H1 (cell line): ENCODE results near the gene POLA1. TPM values are rescaled to one million over a fixed set of nuclear protein-coding genes. Genes with fewer than 3 reads are reported as not detected.

Source experiments
- CHD1 ChIP-seq: IDR thresholded peaks from 2 replicates; pipeline ENCODE4 v1.6.1; 2012; ENCODE audit warnings: low read depth, low read length, improper control_type of control experiment
- E2F6 ChIP-seq: IDR thresholded peaks from 2 replicates; pipeline ENCODE4 v1.6.1; 2012; ENCODE audit warnings: inconsistent platforms
- KDM4A ChIP-seq: IDR thresholded peaks from one replicate; pipeline ENCODE4 v1.7.1; 2012; ENCODE audit warnings: low read depth, mild to moderate bottlenecking, moderate library complexity, low read length, inconsistent platforms; ENCODE audit not compliant: severe bottlenecking
- SIN3A ChIP-seq, 2 experiments: IDR thresholded peaks in 1 of 2; conservative IDR thresholded peaks in 1 of 2; 2 replicates each; pipeline ENCODE4 v1.6.1; 2011 to 2012; ENCODE audit warnings: low read length in 2 of 2, improper control_type of control experiment in 1 of 2, low read depth in 1 of 2, mild to moderate bottlenecking in 1 of 2
- TAF1 ChIP-seq: IDR thresholded peaks from 2 replicates; pipeline ENCODE4 v1.6.1; 2011; ENCODE audit warnings: mild to moderate bottlenecking, low read depth, low read length
- polyA plus RNA-seq, 7 experiments: library from polyadenylated mRNA; depleted of rRNA in 3 of 7; stranded (reverse) in 5 of 7; unstranded in 2 of 7; fragments of >200 nt in 5 of 7; fragments of 200-250 nt in 2 of 7; gene quantifications; 1 replicate in 5 of 7; 2 replicates in 1 of 7; 4 replicates in 1 of 7; pipeline versions ENCODE4 v1.2.1 to v1.2.3, GENCODE V29; 2011 to 2013; ENCODE audit warnings: missing spikeins in 2 of 7, mixed read lengths in 2 of 7
- total RNA-seq: library from RNA; stranded (reverse); fragmentation: NEBNext Ultra II Directional; extraction: Animal tissue kit (Norgen Biotek cat#: 25700); gene quantifications from 2 replicates; pipeline ENCODE4 v1.2.1, GENCODE V29; 2021
- TF ChIP-seq, protein P1 (sequence below): fragments of 300-600 bp; sonication (generic); IDR thresholded peaks from 2 replicates; pipeline ENCODE4 v1.7.1; 2012; ENCODE audit warnings: low read length, moderate library complexity, mild to moderate bottlenecking, inconsistent platforms; ENCODE audit not compliant: insufficient replicate concordance

POLA1 gene
- total and polyA plus RNA-seq, 2 of the 8 experiments (the other 6 are each of a cell fraction or from before 2014, with no cell fraction given), result 5.6 to 34.9 TPM

DNA sequence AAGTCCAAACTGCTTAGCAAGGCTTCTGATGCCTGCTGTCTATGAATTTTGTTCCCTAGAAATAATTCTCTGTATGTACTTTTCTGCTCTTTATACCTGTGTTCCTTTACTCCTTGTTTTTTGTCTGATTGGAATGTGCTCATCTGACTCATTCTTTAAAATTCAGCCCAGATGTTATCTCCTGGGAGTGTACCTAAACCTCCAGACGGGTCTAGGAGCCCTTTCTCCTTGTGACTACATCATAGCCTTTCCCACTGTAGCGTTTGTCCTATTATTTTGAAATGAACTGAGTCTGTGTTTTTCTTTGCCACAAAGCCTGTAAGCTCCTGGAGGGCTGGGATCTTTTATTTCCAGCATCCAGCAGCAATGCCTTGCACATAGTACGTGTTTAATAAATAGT lies 26.3 kb downstream of the POLA1 start (continued):
- TF ChIP-seq, protein P1, sequence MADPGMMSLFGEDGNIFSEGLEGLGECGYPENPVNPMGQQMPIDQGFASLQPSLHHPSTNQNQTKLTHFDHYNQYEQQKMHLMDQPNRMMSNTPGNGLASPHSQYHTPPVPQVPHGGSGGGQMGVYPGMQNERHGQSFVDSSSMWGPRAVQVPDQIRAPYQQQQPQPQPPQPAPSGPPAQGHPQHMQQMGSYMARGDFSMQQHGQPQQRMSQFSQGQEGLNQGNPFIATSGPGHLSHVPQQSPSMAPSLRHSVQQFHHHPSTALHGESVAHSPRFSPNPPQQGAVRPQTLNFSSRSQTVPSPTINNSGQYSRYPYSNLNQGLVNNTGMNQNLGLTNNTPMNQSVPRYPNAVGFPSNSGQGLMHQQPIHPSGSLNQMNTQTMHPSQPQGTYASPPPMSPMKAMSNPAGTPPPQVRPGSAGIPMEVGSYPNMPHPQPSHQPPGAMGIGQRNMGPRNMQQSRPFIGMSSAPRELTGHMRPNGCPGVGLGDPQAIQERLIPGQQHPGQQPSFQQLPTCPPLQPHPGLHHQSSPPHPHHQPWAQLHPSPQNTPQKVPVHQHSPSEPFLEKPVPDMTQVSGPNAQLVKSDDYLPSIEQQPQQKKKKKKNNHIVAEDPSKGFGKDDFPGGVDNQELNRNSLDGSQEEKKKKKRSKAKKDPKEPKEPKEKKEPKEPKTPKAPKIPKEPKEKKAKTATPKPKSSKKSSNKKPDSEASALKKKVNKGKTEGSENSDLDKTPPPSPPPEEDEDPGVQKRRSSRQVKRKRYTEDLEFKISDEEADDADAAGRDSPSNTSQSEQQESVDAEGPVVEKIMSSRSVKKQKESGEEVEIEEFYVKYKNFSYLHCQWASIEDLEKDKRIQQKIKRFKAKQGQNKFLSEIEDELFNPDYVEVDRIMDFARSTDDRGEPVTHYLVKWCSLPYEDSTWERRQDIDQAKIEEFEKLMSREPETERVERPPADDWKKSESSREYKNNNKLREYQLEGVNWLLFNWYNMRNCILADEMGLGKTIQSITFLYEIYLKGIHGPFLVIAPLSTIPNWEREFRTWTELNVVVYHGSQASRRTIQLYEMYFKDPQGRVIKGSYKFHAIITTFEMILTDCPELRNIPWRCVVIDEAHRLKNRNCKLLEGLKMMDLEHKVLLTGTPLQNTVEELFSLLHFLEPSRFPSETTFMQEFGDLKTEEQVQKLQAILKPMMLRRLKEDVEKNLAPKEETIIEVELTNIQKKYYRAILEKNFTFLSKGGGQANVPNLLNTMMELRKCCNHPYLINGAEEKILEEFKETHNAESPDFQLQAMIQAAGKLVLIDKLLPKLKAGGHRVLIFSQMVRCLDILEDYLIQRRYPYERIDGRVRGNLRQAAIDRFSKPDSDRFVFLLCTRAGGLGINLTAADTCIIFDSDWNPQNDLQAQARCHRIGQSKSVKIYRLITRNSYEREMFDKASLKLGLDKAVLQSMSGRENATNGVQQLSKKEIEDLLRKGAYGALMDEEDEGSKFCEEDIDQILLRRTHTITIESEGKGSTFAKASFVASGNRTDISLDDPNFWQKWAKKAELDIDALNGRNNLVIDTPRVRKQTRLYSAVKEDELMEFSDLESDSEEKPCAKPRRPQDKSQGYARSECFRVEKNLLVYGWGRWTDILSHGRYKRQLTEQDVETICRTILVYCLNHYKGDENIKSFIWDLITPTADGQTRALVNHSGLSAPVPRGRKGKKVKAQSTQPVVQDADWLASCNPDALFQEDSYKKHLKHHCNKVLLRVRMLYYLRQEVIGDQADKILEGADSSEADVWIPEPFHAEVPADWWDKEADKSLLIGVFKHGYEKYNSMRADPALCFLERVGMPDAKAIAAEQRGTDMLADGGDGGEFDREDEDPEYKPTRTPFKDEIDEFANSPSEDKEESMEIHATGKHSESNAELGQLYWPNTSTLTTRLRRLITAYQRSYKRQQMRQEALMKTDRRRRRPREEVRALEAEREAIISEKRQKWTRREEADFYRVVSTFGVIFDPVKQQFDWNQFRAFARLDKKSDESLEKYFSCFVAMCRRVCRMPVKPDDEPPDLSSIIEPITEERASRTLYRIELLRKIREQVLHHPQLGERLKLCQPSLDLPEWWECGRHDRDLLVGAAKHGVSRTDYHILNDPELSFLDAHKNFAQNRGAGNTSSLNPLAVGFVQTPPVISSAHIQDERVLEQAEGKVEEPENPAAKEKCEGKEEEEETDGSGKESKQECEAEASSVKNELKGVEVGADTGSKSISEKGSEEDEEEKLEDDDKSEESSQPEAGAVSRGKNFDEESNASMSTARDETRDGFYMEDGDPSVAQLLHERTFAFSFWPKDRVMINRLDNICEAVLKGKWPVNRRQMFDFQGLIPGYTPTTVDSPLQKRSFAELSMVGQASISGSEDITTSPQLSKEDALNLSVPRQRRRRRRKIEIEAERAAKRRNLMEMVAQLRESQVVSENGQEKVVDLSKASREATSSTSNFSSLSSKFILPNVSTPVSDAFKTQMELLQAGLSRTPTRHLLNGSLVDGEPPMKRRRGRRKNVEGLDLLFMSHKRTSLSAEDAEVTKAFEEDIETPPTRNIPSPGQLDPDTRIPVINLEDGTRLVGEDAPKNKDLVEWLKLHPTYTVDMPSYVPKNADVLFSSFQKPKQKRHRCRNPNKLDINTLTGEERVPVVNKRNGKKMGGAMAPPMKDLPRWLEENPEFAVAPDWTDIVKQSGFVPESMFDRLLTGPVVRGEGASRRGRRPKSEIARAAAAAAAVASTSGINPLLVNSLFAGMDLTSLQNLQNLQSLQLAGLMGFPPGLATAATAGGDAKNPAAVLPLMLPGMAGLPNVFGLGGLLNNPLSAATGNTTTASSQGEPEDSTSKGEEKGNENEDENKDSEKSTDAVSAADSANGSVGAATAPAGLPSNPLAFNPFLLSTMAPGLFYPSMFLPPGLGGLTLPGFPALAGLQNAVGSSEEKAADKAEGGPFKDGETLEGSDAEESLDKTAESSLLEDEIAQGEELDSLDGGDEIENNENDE, result no peak
- no peak for TF ChIP-seq KDM4A
- TF ChIP-seq CHD1, result no peak
- TF ChIP-seq TAF1, result no peak
- no peak for TF ChIP-seq SIN3A (conservative IDR thresholded peaks at IDR 0.05 in 1 of 2, IDR thresholded peaks at IDR 0.05 in 1 of 2; ENCODE audit: low read depth in 1 of 2, low read length in 2 of 2)
- TF ChIP-seq E2F6, result no peak
